Loucy (cell line): ENCODE results near the gene SLC44A4.

ENCODE experiments used
- EZH2phosphoT487 ChIP-seq: fragments of 200-600 bp; IDR thresholded peaks from 2 replicates; pipeline ENCODE4 v1.6.1; 2018; ENCODE audit warnings: antibody characterized with exemption, mild to moderate bottlenecking, moderate library complexity, borderline replicate concordance
- TF ChIP-seq, protein P1 (sequence below): fragments of 200-600 bp; sonication (generic); conservative IDR thresholded peaks from 2 replicates; pipeline ENCODE4 v1.5.1; 2014; ENCODE audit warnings: mild to moderate bottlenecking, antibody characterized with exemption, low read length

DNA sequence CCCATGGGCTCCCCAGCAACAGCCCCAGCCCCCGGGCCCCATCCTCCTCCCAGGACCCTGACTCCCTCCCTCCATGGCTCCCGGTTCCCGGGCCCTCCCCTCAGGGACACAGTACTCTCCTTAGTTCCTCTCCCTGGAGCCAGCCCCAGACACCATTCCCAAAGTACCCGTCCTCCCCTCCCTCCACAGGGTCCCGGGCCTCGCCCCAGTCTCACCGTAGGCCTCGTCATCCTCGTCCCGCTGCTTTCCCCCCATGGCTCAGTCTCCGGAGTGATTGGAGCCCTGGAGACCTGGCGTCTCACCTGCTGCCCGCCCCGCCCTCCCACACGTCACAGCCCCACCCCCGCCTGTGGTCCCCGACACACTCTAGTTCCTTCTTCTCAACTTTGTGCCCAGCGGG lies at the start of gene SLC44A4:
- TF ChIP-seq, protein P1, sequence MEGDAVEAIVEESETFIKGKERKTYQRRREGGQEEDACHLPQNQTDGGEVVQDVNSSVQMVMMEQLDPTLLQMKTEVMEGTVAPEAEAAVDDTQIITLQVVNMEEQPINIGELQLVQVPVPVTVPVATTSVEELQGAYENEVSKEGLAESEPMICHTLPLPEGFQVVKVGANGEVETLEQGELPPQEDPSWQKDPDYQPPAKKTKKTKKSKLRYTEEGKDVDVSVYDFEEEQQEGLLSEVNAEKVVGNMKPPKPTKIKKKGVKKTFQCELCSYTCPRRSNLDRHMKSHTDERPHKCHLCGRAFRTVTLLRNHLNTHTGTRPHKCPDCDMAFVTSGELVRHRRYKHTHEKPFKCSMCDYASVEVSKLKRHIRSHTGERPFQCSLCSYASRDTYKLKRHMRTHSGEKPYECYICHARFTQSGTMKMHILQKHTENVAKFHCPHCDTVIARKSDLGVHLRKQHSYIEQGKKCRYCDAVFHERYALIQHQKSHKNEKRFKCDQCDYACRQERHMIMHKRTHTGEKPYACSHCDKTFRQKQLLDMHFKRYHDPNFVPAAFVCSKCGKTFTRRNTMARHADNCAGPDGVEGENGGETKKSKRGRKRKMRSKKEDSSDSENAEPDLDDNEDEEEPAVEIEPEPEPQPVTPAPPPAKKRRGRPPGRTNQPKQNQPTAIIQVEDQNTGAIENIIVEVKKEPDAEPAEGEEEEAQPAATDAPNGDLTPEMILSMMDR: no peak
- TF ChIP-seq EZH2phosphoT487: no peak
